Muscle of back (tissue), 11 donors: ENCODE measurements around the gene PACS1. TPM values are rescaled to one million over a fixed set of nuclear protein-coding genes. Genes with fewer than 3 reads are reported as not detected.
A peak's percentile ranks its signal among the peaks of the same experiment; 100 is the strongest.
"Not testable (repeated sequence)": the region's sequence is repeated elsewhere in the genome, so short reads cannot be mapped to it uniquely, and the experiment has no call there.

Experiments used
- DNase-seq, 3 donors: peaks; one replicate each; pipeline versions ENCODE4 v3.0.0 to v3.0.0-alpha.2; 2013
- polyA plus RNA-seq, 10 donors: library from polyadenylated mRNA; unstranded; fragments of 120-200 nt; gene quantifications; one replicate each; pipeline ENCODE4 v1.2.1, GENCODE V29; 2013; ENCODE audit not compliant: insufficient read length in 10 of 10

PACS1 gene
- polyA plus RNA-seq, 10 donors, result 29.6 to 34.8 (median 32.6) TPM

DNA sequence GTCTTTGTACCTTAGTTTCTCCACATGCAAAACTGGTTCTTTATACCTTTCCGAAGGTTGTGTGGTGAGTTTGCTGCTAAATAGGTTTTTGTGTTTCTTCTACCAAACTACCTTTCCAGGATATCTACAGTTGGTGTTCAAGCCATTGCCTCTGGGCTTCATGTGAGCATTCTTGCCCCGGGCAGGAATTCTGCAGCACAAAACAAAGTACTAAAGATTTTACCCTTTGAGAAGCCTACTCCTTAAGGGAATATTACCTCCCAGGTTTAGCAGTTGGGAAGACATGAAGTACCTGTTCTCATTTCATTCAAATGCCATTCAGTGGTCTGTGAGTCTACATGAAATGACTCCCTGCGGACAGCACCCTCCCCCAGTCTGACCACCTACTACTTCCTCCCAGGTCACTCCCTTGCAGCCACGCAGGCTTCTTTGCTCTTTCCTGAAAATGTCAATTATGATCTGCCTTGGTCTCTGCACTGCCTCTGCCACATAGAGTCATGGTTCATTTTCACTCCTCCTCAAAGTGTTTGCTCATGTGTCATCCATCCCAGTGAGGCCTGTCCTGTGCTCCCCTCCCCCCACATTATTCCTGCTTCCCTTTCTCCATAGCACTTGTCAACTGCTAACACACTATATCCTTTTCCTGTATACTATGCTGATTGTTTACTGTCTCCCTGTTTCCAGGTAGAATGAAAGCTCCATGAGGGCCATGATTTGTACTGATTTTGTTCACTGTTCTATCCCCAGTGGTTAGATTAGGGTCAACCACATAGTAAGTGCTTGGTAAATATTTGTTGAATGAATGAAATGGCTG, 36.9 kb downstream of the PACS1 start:
- no peak for DNase-seq

DNA sequence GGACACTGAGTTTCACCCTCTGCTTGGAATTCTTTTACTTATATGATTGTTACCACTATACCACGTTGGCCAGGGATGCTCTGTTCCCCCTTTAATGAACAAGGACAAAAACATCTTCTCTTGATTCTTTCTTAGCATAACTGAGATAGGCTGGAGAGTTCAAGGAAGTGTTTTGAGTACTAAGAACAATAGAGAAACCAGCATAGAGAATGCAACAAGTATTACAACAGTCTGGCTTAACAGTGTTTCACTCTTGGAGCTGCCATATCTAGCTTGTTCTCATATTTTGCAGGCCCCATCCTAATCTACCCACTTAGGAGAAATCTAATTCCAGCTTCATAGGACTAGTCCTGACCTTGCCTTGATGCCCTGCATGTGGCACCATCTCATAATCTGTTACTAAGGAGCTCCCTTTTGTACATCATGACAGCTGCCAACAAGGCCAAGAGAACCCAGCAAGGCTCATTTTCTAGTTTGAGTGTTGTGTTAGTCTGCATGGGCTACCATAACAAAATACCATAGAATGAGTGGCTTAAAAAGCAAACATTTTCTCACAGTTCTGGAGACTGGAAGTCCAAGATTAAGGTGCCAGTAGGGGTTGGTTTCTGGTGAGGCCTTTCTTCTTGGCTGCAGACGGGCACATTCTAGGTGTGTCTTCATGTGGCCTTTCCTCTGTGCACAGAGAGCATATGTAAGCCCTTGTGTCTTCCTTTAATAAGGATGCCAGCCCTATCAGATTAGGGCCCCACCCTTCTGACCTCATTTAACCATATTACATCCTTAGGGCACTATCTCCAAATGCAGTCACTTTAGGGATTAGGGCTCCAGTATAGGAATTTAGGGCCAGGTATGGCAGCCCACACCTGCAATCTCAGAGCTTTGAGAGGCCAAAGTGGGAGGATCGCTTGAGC, 37.8 kb downstream of the PACS1 start:
- DNase-seq, result no peak

DNA sequence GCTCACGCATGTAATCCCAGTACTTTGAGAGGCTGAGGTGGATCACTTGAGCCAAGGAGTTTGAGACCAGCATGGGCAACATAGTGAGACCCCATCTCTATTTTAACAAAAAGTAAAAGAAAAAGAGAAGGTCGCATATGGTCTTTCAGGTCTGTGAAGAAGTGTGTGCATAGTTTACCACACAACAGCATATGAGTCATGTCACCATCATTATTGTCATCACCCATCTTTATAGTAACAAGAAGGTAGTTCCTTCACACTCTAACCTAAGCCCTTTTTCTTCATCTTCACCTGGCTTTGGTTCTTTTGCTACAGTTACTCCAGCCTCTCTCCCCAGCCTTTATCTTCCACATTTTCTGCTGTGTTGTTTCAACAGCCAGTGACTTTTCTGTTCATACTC, 39.2 kb downstream of the PACS1 start:
- no peak for DNase-seq

GRCh38 chr11:66111158-66111557, 41.1 kb downstream of the PACS1 start:
- DNase-seq, result no peak

DNA sequence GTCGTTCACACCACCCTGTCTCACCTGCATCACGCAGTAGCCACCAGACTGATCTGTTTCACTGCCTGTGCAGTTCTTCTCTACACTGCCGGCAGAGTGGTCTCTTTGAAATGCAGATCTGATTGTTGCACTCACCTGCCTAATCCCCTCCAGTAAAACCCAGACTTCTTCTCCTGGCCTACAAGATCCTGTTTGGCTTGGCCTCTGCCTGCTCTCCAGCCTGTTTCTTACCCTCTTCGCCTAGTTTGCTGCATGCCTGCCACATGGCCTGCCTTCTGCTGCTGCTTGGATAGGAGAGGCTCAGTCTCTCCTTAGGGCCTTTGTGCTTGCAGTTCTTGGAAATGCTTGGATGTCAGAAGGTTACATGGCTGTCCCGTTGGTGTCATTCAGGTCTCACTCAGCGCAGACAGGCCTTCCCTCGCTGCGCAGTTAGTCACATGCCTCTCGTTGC, 42.0 kb downstream of the PACS1 start:
- DNase-seq, result no peak

GRCh38 chr11:66112601-66113499, 42.8 kb downstream of the PACS1 start:
- peak in 1 of 3 donors; percentile 81 for DNase-seq

DNA sequence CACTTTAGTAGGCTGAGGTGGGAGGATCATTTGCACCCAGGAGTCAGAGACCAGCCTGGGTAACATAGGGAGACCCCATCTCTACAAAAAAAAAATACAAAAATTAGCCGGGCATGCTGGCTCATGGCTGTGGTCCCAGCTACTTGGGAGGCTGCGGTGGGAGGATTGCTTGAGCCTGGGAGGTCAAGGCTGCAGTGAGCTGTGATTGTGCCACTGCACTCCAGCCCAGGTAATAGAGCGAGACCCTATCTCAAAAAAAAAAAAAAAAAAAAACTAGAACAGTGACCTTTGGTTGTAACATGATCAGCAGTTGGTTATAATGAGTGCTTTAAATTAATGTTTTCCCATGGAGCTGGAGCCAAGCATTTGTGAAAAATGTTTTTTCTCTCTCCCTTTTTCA, 44.9 kb downstream of the PACS1 start:
- not testable (repeated sequence) for DNase-seq

DNA sequence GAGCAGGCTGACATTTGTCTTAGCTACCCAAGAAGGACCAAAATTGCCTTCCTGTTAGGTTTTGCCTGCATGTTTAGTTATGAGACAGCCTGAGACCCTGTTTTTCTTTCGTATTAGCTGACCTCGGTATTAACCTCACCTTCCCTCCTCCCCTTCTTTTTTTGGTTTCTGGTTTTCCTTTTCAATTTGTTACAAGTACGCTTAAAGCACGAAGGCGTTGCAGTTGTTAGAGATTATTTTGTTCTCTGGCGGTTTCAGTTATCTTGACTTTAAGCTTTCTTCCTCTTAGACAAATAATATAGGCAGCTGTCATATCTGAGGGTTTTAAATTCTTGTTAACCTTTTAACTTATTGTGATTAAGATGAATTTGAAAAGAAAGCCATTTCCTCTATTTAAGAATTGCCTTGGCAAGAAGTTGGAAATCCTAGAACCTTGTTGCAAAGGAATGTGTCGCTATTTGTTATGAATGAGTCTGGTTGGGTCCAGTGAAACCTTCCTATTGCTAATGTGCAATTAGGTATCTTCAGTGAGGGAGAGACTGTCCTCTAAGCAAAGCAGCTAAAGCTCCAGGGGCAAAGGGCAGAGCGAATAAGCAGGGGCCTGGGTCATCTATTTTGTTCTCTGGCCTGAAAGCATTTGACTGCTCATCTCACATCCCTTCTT, 45.7 kb downstream of the PACS1 start:
- DNase-seq, result no peak

- no peak for DNase-seq
These were observed 46.7 kb downstream of the PACS1 start for GRCh38 chr11:66116576-66117361.

DNA sequence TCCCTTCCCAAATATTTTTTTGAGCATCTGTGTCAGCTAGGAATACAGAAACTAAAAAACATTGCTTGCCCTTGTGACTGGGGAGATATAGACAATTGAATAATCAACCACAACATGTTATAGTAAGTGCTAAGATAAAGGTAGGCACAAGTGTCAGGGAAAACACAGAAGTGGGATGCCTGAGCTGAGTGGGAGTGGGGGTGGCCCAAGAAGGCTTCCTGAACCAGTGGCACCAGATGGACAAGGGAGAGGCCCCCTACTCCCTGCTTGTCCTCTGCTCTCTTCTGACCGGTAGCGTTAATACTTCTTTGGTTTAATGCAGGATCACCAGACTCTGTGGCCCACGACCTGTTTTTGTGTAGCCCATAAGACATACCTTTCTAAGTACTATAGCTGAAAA, 48.8 kb downstream of the PACS1 start:
- no peak for DNase-seq

- DNase-seq, result peak in 1 of 3 donors; percentile 41
These were observed 49.5 kb downstream of the PACS1 start for GRCh38 chr11:66119348-66120133.

GRCh38 chr11:66121466-66121865, 51.4 kb downstream of the PACS1 start:
- no peak for DNase-seq

GRCh38 chr11:66123902-66124301, 53.8 kb downstream of the PACS1 start:
- no peak for DNase-seq

DNA sequence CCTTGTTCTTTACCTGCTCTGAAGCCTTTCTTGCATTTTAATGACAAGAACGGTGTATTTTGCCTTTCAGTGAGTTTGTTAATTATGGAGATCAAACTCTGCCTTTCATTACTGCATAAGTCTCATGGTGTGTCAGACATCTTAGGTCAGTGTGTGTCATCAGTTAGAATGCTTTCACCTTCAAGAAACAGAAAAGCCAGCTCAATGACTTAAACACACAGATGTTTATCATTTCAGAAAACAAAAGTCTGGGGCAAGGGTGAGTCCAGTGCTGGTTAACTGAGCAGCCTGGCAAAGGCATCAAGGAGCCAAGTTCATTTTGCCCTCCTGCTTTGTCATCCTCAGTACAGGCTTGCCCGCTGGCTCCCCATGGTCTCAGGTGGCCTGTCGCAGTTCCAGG, 54.5 kb downstream of the PACS1 start:
- no peak for DNase-seq

DNA sequence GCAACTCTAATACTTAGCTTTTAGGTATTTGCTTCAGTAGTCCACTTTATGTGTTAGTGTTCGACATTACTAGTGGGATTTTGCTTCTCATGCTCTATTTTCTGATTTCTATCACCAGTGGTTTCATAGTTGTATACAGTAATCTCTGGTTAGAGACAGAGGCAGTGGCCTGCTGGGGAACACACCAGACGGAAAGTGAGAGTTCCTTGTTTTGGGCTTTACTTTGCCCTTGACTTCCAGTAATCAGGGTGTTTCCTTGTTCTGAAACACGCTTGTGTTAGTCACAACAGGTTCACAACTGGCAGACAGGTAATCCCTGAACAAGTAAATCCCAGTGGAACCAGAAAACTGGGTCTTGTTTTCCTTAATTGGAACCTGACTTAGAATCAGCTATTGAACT, 56.0 kb downstream of the PACS1 start:
- DNase-seq, result no peak

GRCh38 chr11:66126808-66127555, 56.9 kb downstream of the PACS1 start:
- DNase-seq, result peak; percentile 64 to 87 (median 77)

DNA sequence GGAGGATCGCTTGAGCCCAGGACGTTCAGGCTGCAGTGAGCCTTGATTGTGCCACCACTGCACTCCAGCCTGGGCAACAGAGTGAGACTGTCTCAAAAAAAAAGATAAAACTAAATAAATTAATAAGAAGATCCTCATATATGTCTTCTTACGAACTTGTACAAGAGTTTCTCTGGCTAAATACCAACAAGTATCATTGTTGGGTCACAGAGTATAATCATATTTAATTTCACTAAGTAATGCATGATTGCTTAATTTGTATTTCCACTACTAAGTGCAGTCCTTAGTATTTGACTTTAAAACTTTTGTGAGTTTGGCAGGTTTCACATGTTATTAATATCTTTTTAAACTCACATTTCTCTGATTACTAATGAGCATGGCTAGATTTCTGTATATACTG, 60.9 kb downstream of the PACS1 start:
- DNase-seq, result no peak

DNA sequence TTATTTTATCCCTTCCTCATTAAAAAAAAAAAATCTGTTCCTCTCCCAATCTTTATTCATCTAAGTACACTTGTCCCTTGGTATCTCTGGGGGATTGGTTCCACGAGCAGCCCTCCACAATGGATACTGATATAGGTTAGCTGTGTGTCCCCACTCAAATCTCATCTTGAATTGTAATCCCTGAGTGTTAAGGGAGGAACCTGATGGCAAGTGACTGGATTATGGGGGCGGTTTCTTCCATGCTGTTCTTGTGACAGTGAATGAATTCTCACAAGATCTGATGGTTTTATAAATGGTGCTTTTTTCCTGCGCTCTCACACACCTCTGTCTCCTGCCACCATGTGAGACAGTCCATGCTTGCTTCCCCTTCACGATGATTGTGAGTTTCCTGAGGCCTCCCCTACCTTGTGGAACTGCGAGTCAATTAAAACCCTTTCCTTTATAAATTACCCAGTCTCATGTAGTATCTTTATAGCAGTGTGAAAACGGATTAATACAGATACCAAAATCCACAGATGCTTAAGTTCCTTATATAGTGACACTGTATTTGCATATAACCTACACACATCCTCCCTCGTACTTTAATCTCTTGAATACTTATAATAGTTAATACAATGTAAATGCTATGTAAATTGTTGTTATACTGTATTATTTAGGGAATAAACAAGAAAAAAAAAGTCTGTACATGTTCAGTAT, 62.0 kb downstream of the PACS1 start:
- DNase-seq, result no peak
